Parathyroid adenoma (tissue), 2 donors: Measurements from ENCODE around the gene RERE.

Source experiments
- H2AFZ ChIP-seq: fragments of 300-600 bp; sonication (generic); one replicate; pipeline ENCODE4 v1.7.0; 2017; ENCODE audit warnings: antibody characterized with exemption, mild to moderate bottlenecking
- H3K27ac ChIP-seq: fragments of 300-600 bp; sonication (generic); one replicate; pipeline ENCODE4 v1.7.0; 2017
- H3K27me3 ChIP-seq: fragments of 300-600 bp; sonication (generic); one replicate; pipeline ENCODE4 v1.7.0; 2017; ENCODE audit warnings: low read length; ENCODE audit not compliant: control insufficient read depth, insufficient read depth
- H3K36me3 ChIP-seq: fragments of 300-600 bp; sonication (generic); one replicate; pipeline ENCODE4 v1.7.0; 2017; ENCODE audit warnings: low read length; ENCODE audit not compliant: control insufficient read depth, insufficient read depth
- H3K4me1 ChIP-seq: fragments of 300-600 bp; sonication (generic); one replicate; pipeline ENCODE4 v1.7.0; 2017; ENCODE audit warnings: control low read depth
- H3K4me2 ChIP-seq: fragments of 300-600 bp; sonication (generic); one replicate; pipeline ENCODE4 v1.7.0; 2017; ENCODE audit warnings: low read length
- H3K4me3 ChIP-seq: fragments of 300-600 bp; sonication (generic); one replicate; pipeline ENCODE4 v1.7.0; 2017; ENCODE audit warnings: low read depth, low read length
- H3K79me2 ChIP-seq: fragments of 300-600 bp; sonication (generic); one replicate; pipeline ENCODE4 v1.7.0; 2017; ENCODE audit warnings: control low read depth
- H3K9ac ChIP-seq: fragments of 300-600 bp; sonication (generic); one replicate; pipeline ENCODE4 v1.7.0; 2017; ENCODE audit warnings: mild to moderate bottlenecking
- H3K9me3 ChIP-seq: fragments of 300-600 bp; sonication (generic); one replicate; pipeline ENCODE4 v1.7.0; 2017; ENCODE audit warnings: low read length; ENCODE audit not compliant: control insufficient read depth
- TF ChIP-seq, protein P1 (sequence below): fragments of 300-600 bp; sonication (generic); IDR thresholded peaks from one replicate; pipeline ENCODE4 v1.7.0; 2017; ENCODE audit warnings: antibody characterized with exemption, mild to moderate bottlenecking
- donor health status: primary hyperparathyroidism.

The RERE gene

DNA sequence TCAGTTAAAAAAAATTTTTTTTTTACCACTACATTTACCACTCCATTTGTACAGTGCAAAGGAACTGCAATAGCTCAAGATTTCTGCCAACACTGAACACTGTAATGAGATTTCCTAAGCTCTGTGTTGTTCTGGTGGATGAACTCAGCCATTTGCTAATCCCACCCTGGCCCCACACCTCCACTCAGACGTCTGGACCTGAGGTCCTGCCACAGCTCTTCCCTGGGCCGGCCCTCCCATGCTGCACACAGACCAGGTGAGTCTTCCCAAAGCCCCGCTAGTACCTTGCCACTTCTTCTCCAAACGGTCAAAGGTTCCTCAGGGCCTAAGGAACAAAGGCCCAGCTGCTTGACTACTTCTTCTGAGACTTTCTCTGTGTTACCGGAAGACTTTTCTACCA, 443.1 kb downstream of the RERE start:
- H3K4me2 ChIP-seq = no peak overlapping the region
- H3K9ac ChIP-seq = no peak overlapping the region
- H3K9me3 ChIP-seq = no peaks in the 10 kb centered on the region
- peaks cover 2% of the 10 kb centered on the region for H3K4me1 ChIP-seq
- H2AFZ ChIP-seq = no peak overlapping the region
- TF ChIP-seq, protein P1, sequence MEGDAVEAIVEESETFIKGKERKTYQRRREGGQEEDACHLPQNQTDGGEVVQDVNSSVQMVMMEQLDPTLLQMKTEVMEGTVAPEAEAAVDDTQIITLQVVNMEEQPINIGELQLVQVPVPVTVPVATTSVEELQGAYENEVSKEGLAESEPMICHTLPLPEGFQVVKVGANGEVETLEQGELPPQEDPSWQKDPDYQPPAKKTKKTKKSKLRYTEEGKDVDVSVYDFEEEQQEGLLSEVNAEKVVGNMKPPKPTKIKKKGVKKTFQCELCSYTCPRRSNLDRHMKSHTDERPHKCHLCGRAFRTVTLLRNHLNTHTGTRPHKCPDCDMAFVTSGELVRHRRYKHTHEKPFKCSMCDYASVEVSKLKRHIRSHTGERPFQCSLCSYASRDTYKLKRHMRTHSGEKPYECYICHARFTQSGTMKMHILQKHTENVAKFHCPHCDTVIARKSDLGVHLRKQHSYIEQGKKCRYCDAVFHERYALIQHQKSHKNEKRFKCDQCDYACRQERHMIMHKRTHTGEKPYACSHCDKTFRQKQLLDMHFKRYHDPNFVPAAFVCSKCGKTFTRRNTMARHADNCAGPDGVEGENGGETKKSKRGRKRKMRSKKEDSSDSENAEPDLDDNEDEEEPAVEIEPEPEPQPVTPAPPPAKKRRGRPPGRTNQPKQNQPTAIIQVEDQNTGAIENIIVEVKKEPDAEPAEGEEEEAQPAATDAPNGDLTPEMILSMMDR = no peak
- H3K27me3 ChIP-seq = no peaks in the 10 kb centered on the region
- H3K27ac ChIP-seq = no peak overlapping the region
- no peaks in the 10 kb centered on the region for H3K36me3 ChIP-seq
- H3K4me3 ChIP-seq = no peak overlapping the region
- H3K79me2 ChIP-seq = peaks cover 24% of the 10 kb centered on the region

DNA sequence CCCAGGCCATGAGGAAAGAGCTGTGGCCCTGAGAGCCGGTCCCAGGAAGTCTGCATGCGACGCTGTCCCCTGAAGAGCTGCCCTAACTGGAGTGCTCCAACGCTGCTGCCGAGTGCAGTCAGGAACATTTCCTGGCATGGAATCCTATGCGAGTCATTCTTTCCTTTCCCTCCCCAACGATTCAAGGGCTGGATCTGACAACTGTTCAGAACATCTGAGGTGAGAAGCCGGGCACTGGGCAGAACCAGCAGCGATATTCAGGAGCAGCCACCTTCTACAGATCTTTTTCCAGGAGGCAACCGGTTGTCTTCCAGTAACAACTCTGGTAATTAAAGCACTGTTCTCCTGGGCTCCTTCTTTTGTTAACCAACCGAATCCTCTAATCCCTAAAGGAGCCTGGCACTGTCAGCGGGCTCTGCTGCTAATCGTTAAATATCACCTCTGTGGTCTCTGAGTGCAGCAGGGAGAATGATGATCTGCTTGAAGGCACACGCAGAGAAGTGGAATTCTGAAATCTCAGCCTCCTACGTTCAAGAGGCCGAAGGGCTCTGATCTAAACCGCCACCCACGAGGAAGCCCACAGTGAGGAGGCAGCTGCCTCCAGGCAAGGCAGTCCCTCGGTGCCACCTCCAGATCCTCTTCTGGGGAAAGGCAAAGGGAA, 443.7 kb downstream of the RERE start:
- Histone ChIP-seq H3K4me2 (peak overlapping the region; percentile 27), H3K4me3 (no peak overlapping the region), H2AFZ (no peak overlapping the region), H3K27me3 (no peaks in the 10 kb centered on the region), H3K9me3 (no peaks in the 10 kb centered on the region), H3K79me2 (peaks cover 21% of the 10 kb centered on the region), H3K4me1 (peaks cover 2% of the 10 kb centered on the region), H3K36me3 (no peaks in the 10 kb centered on the region), H3K27ac (peak overlapping the region; percentile 47), H3K9ac (no peak overlapping the region)
- TF ChIP-seq, protein P1 = no peak

DNA sequence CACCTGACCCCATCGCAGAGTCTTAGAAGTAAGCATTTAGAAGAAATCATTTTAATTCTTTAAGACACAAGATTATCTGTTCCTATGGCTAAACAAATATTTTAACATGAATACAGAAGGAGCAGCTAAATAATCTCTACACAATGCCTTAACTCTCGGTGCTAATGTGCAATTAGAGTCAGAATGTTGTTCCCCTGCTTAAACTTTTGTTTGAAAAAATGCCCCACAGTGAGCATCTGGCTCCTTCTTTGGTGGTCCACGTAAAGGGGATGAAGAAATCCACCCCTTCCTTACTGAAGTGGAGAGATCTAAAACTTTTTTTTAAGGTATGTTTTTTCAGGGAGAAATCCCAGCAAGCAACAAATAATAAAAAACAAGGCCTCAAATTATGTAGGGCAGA, 444.3 kb downstream of the RERE start:
- H2AFZ ChIP-seq = no peak overlapping the region
- H3K36me3 ChIP-seq = no peaks in the 10 kb centered on the region
- TF ChIP-seq, protein P1 = no peak
- no peak overlapping the region for H3K27ac ChIP-seq
- H3K27me3 ChIP-seq = no peaks in the 10 kb centered on the region
- H3K4me1 ChIP-seq = peaks cover 2% of the 10 kb centered on the region
- no peaks in the 10 kb centered on the region for H3K9me3 ChIP-seq
- peaks cover 21% of the 10 kb centered on the region for H3K79me2 ChIP-seq
- H3K9ac ChIP-seq = no peak overlapping the region
- no peak overlapping the region for H3K4me3 ChIP-seq
- H3K4me2 ChIP-seq = no peak overlapping the region

DNA sequence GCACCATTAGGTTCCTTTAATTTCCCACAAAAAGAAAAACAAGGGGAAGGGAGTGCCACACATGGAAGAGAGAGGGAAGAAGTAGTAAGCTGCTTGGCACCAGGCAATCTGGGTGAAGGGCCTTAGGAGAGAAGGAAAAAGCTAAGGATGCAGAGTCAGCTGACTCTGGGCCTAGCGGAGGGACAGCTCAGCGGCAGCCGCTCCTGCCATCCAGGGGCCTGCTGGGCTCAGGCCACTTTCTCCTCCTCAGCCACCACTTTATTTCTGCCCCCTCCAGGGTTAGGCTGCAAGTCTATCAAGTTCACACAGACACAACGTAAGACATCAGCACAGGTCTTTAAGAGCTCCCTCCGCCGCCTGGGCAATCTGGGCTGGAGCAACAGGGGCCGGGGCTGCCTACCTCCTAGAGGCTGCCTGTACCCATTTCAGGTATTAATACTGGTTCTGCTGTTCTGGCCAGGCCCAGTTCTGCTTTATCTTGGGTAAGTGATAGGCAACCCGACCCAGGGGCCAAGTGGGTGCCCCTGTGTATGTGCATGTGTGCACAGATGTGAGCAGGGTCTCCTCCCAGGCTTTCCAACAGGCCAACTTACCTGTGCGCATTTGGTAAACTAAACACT, 446.0 kb downstream of the RERE start:
- H3K4me3 ChIP-seq = no peak overlapping the region
- no peak overlapping the region for H3K9ac ChIP-seq
- TF ChIP-seq, protein P1 = no peak
- H3K36me3 ChIP-seq = no peaks in the 10 kb centered on the region
- no peak overlapping the region for H3K27ac ChIP-seq
- no peak overlapping the region for H2AFZ ChIP-seq
- H3K4me1 ChIP-seq = peaks cover 9% of the 10 kb centered on the region
- peaks cover 19% of the 10 kb centered on the region for H3K79me2 ChIP-seq
- H3K27me3 ChIP-seq = no peaks in the 10 kb centered on the region
- peak overlapping the region; percentile 28 for H3K4me2 ChIP-seq
- H3K9me3 ChIP-seq = no peaks in the 10 kb centered on the region

DNA sequence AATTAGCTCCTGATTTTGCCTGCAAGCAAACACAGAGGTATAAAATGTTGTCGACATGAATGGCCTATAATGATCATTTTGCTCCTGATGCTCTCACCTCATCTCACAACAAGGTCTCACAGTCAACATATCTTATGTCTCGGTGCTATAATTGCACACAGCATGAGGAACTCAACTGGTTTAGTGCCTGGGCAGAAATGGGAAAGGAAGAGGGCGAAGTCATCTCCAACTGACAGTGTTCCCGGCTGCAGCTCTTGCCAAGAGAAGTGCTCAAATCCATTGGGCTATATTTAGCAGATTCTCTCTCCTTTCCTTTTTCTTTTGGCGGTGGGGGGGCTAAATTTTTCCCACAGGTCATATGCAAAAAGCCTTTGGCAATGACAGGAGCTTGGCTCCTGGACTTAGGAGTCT, 446.5 kb downstream of the RERE start:
- Histone ChIP-seq H3K79me2 (peaks cover 16% of the 10 kb centered on the region), H3K9ac (no peak overlapping the region), H3K4me3 (no peak overlapping the region), H3K27ac (no peak overlapping the region), H3K4me1 (peaks cover 9% of the 10 kb centered on the region), H3K4me2 (peak overlapping the region; percentile 28), H3K27me3 (no peaks in the 10 kb centered on the region), H2AFZ (no peak overlapping the region), H3K9me3 (no peaks in the 10 kb centered on the region), H3K36me3 (no peaks in the 10 kb centered on the region)
- TF ChIP-seq, protein P1 = no peak
